ENCODE data around the gene TMBIM4. TPM values are rescaled to one million over a fixed set of nuclear protein-coding genes. Genes with fewer than 3 reads are reported as not detected.

Gene TMBIM4
- total RNA-seq, 1 experiment from 2014 or later: 60.3 TPM

GRCh38 chr12:66168410-66168809 is 1.4 kb downstream of the TMBIM4 start:
- intact Hi-C loops (cut with micrococcal nuclease; ENCODE audit: unreplicated experiment): no loop called here
- Histone ChIP-seq H3K9me3 (0 out of 2 replicates have a peak, but pooled peaks cover 5% of the 10 kb centered on the region), H3K4me1 (no peaks in the 10 kb centered on the region), H3K36me3 (ENCODE audit: control insufficient read depth, insufficient read depth, low read length) (no peaks in the 10 kb centered on the region), H3K4me3 (ENCODE audit: low read depth, low read length) (peak overlapping the region; percentile 97), H3K27me3 (replicated peaks; ENCODE audit: control insufficient read depth, insufficient read depth, low read length) (no peaks in the 10 kb centered on the region)
- Mint-ChIP-seq H3K4me1 (ENCODE audit: low read depth, unreplicated experiment) (peaks cover 15% of the 10 kb centered on the region), H3K9me3 (ENCODE audit: unreplicated experiment) (no peaks in the 10 kb centered on the region), H3K36me3 (ENCODE audit: insufficient read depth, unreplicated experiment) (peaks cover 13% of the 10 kb centered on the region), H3K27ac (ENCODE audit: unreplicated experiment) (no peak overlapping the region), H3K4me3 (ENCODE audit: unreplicated experiment) (peak overlapping the region; percentile 100), H3K27me3 (ENCODE audit: insufficient read depth, unreplicated experiment) (no peaks in the 10 kb centered on the region)
- no peak for DNase-seq
- TF ChIP-seq CTCF (IDR thresholded peaks at IDR 0.05; ENCODE audit: insufficient read depth in 1 of 2, low read depth in 1 of 2, low read length in 1 of 2, severe bottlenecking in 1 of 2, unreplicated experiment in 1 of 2): no peak
- ChIA-PET POLR2A (interaction anchor here (1.0 to 2.0 kb wide), 2 partner anchors 23 to 38 kb away, joined by 4 to 19 read pairs; partner anchors contain the start of gene LLPH), CTCF (interaction anchor here (1.4 to 2.3 kb wide), 5 partner anchors 14 to 134 kb away, joined by 7 to 16 read pairs (median 8); partner anchors contain the start of gene HELB)
- BruUV-seq (replicated peaks): no TSS peak

- no peak for TF ChIP-seq CTCF (IDR thresholded peaks at IDR 0.05; ENCODE audit: insufficient read depth in 1 of 2, low read depth in 1 of 2, low read length in 1 of 2, severe bottlenecking in 1 of 2, unreplicated experiment in 1 of 2)
- Histone ChIP-seq H3K4me1 (no peaks in the 10 kb centered on the region), H3K9me3 (0 out of 2 replicates have a peak, but pooled peaks cover 5% of the 10 kb centered on the region), H3K36me3 (ENCODE audit: control insufficient read depth, insufficient read depth, low read length) (no peaks in the 10 kb centered on the region), H3K4me3 (ENCODE audit: low read depth, low read length) (no peak overlapping the region), H3K27me3 (replicated peaks; ENCODE audit: control insufficient read depth, insufficient read depth, low read length) (no peaks in the 10 kb centered on the region)
- Mint-ChIP-seq H3K9me3 (ENCODE audit: unreplicated experiment) (no peaks in the 10 kb centered on the region), H3K4me1 (ENCODE audit: low read depth, unreplicated experiment) (peaks cover 15% of the 10 kb centered on the region), H3K4me3 (ENCODE audit: unreplicated experiment) (no peak overlapping the region), H3K27ac (ENCODE audit: unreplicated experiment) (no peak overlapping the region), H3K27me3 (ENCODE audit: insufficient read depth, unreplicated experiment) (no peaks in the 10 kb centered on the region), H3K36me3 (ENCODE audit: insufficient read depth, unreplicated experiment) (peaks cover 13% of the 10 kb centered on the region)
- DNase-seq: no peak
- ChIA-PET CTCF (no interaction called here), POLR2A (no interaction called here)
- BruUV-seq (replicated peaks): no TSS peak
- intact Hi-C loops (cut with micrococcal nuclease; ENCODE audit: unreplicated experiment): no loop called here
Observed at GRCh38 chr12:66166561-66166960, 3.2 kb downstream of the TMBIM4 start.

GRCh38 chr12:66165141-66165540 is 4.7 kb downstream of the TMBIM4 start:
- Histone ChIP-seq H3K9me3 (0 out of 2 replicates have a peak, but pooled peaks cover 5% of the 10 kb centered on the region), H3K4me3 (ENCODE audit: low read depth, low read length) (no peak overlapping the region), H3K36me3 (ENCODE audit: control insufficient read depth, insufficient read depth, low read length) (no peaks in the 10 kb centered on the region), H3K4me1 (no peaks in the 10 kb centered on the region), H3K27me3 (replicated peaks; ENCODE audit: control insufficient read depth, insufficient read depth, low read length) (no peaks in the 10 kb centered on the region)
- ChIA-PET CTCF (no interaction called here), POLR2A (no interaction called here)
- no peaks in the 10 kb centered on the region for H3K27me3 Mint-ChIP-seq (ENCODE audit: insufficient read depth, unreplicated experiment)
- H3K9me3 Mint-ChIP-seq (ENCODE audit: unreplicated experiment): no peaks in the 10 kb centered on the region
- H3K36me3 Mint-ChIP-seq (ENCODE audit: insufficient read depth, unreplicated experiment): peaks cover 13% of the 10 kb centered on the region
- H3K27ac Mint-ChIP-seq (ENCODE audit: unreplicated experiment): no peak overlapping the region
- H3K4me1 Mint-ChIP-seq (ENCODE audit: low read depth, unreplicated experiment): peaks cover 15% of the 10 kb centered on the region
- H3K4me3 Mint-ChIP-seq (ENCODE audit: unreplicated experiment): no peak overlapping the region
- TF ChIP-seq CTCF (IDR thresholded peaks at IDR 0.05; ENCODE audit: insufficient read depth in 1 of 2, low read depth in 1 of 2, low read length in 1 of 2, severe bottlenecking in 1 of 2, unreplicated experiment in 1 of 2): no peak
- no peak for DNase-seq
- BruUV-seq (replicated peaks): no TSS peak
- intact Hi-C loops (cut with micrococcal nuclease; ENCODE audit: unreplicated experiment): no loop called here

Data from Caco-2 (cell line).